ENCODE data around the gene SLC1A3.

SLC1A3 gene

GRCh38 chr5:36654564-36654963, 48.2 kb downstream of the SLC1A3 start:
- DNase-seq (ENCODE audit: low read depth, low spot score), result no peak

GRCh38 chr5:36655161-36655560, 48.8 kb downstream of the SLC1A3 start:
- no peak for DNase-seq (ENCODE audit: low read depth, low spot score)

GRCh38 chr5:36656556-36656955, 50.1 kb downstream of the SLC1A3 start:
- no peak for DNase-seq (ENCODE audit: low read depth, low spot score)

- DNase-seq (ENCODE audit: low read depth, low spot score), result no peak
Measured at GRCh38 chr5:36657563-36657995, 51.2 kb downstream of the SLC1A3 start.

- DNase-seq (ENCODE audit: low read depth, low spot score), result no peak
Measured at GRCh38 chr5:36658038-36658756, 51.8 kb downstream of the SLC1A3 start.

GRCh38 chr5:36659411-36659810, 53.0 kb downstream of the SLC1A3 start:
- DNase-seq (ENCODE audit: low read depth, low spot score), result no peak

- no peak for DNase-seq (ENCODE audit: low read depth, low spot score)
Measured at GRCh38 chr5:36660397-36661049, 54.1 kb downstream of the SLC1A3 start.

GRCh38 chr5:36661456-36662220, 55.2 kb downstream of the SLC1A3 start:
- DNase-seq (ENCODE audit: low read depth, low spot score), result peak; percentile 64

GRCh38 chr5:36662291-36662851, 56.0 kb downstream of the SLC1A3 start:
- peak; percentile 86 for DNase-seq (ENCODE audit: low read depth, low spot score)

GRCh38 chr5:36664766-36665165, 58.4 kb downstream of the SLC1A3 start:
- DNase-seq (ENCODE audit: low read depth, low spot score), result no peak

- no peak for DNase-seq (ENCODE audit: low read depth, low spot score)
Measured at GRCh38 chr5:36665628-36666027, 59.2 kb downstream of the SLC1A3 start.

GRCh38 chr5:36666274-36666673, 59.9 kb downstream of the SLC1A3 start:
- DNase-seq (ENCODE audit: low read depth, low spot score), result no peak

- no peak for DNase-seq (ENCODE audit: low read depth, low spot score)
Measured at GRCh38 chr5:36666986-36667385, 60.6 kb downstream of the SLC1A3 start.

GRCh38 chr5:36667824-36668223, 61.4 kb downstream of the SLC1A3 start:
- no peak for DNase-seq (ENCODE audit: low read depth, low spot score)

GRCh38 chr5:36669015-36669651, 62.7 kb downstream of the SLC1A3 start:
- DNase-seq (ENCODE audit: low read depth, low spot score), result no peak

- no peak for DNase-seq (ENCODE audit: low read depth, low spot score)
Measured at GRCh38 chr5:36670548-36670947, 64.1 kb downstream of the SLC1A3 start.

- no peak for DNase-seq (ENCODE audit: low read depth, low spot score)
Measured at GRCh38 chr5:36675282-36675681, 68.9 kb downstream of the SLC1A3 start.

- no peak for DNase-seq (ENCODE audit: low read depth, low spot score)
Measured at GRCh38 chr5:36679221-36679989, 73.0 kb downstream of the SLC1A3 start.

- DNase-seq (ENCODE audit: low read depth, low spot score), result no peak
Measured at GRCh38 chr5:36680066-36680465, 73.7 kb downstream of the SLC1A3 start.

- DNase-seq (ENCODE audit: low read depth, low spot score), result no peak
Measured at GRCh38 chr5:36681711-36682110, 75.3 kb downstream of the SLC1A3 start.

GRCh38 chr5:36682499-36682898, 76.1 kb downstream of the SLC1A3 start:
- DNase-seq (ENCODE audit: low read depth, low spot score), result no peak

Data from ELF-1 (cell line).